ENCODE results near the gene AUP1.

- no peak for TF ChIP-seq CTCF (IDR thresholded peaks at IDR 0.05)
- no peak for TF ChIP-seq POLR2A (IDR thresholded peaks at IDR 0.05)
- no peak for TF ChIP-seq EP300 (IDR thresholded peaks at IDR 0.05)
These were observed 38.4 kb upstream of the AUP1 start for GRCh38 chr2:74567881-74568280.
